UCSD-AML1 (cell line): Measurements from ENCODE around the gene RERE.
"Not testable (repeated sequence)": the region's sequence is repeated elsewhere in the genome, so short reads cannot be mapped to it uniquely, and the experiment has no call there.

Experiments used
- DNase-seq: peaks from one replicate; lab custom pipeline; 2025; ENCODE audit not compliant: unreplicated experiment; lab: John Stamatoyannopoulos, UW

Gene RERE

DNA sequence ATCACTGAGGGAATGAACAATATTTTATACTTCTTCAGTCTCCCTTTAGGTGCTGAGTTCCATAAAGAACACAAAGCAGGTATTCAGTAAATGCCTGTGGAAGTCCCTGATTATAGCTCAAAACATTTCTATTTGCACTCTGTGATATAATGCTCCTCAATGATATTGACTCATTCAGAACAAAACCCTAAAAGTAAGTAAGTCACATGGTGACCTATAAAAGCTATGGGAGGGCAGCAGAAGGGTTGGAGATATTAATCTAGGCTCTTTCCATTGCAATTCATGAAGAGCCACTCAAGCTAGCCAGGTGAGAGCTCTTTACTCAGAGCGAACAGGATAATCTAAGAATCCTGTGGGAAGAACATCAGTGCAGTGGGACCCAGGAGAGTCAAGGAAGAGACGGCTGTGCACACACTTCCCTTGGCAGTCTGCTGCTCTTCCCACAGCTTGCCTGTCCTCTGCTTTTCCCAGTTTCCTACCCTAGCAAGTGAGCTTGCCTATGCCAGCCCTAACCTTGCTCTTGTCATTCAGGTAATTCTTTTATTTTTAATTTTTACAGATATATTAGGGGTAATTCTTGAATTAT lies 197.4 kb downstream of the RERE start:
- not testable (repeated sequence) for DNase-seq

DNA sequence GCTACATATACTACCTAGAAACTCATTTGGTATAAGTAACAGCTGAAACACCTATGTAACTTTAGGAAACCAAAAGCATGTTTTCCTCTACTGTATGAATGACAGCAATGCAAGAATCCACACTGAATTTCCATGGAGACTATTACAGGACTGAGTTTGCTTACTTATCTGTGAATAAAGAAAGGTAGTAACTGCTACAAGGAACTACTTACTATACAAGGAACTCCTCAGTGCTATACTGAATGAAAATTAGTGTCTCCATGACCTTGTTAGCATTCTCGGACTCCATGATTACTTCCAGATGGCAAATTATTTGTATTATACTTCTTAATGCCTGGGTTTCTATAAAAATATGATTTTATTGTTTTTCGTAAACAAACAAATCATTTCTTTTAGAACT lies 198.0 kb downstream of the RERE start:
- not testable (repeated sequence) for DNase-seq

GRCh38 chr1:8616791-8617190 lies 200.6 kb downstream of the RERE start:
- DNase-seq = not testable (repeated sequence)

GRCh38 chr1:8611634-8612515 lies 205.6 kb downstream of the RERE start:
- not testable (repeated sequence) for DNase-seq

DNA sequence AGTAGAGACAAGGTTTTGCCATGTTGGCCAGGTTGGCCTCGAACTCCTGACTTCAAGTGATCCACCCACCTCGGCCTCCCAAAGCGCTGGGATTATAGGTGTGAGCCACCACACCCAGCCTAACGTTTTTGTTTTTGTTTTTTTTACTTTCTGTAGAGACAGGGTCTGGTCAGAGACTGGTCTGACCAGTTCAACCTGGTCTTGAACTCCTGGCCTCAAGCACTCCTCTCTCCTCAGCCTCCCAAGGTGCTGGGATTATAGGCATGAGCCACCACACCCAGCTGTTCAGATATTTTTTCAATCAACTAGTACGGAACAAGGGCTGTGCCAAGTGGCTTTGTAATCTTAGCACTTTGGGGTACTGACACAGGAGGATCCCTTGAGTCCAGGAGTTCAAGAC lies 209.5 kb downstream of the RERE start:
- DNase-seq = no peak

DNA sequence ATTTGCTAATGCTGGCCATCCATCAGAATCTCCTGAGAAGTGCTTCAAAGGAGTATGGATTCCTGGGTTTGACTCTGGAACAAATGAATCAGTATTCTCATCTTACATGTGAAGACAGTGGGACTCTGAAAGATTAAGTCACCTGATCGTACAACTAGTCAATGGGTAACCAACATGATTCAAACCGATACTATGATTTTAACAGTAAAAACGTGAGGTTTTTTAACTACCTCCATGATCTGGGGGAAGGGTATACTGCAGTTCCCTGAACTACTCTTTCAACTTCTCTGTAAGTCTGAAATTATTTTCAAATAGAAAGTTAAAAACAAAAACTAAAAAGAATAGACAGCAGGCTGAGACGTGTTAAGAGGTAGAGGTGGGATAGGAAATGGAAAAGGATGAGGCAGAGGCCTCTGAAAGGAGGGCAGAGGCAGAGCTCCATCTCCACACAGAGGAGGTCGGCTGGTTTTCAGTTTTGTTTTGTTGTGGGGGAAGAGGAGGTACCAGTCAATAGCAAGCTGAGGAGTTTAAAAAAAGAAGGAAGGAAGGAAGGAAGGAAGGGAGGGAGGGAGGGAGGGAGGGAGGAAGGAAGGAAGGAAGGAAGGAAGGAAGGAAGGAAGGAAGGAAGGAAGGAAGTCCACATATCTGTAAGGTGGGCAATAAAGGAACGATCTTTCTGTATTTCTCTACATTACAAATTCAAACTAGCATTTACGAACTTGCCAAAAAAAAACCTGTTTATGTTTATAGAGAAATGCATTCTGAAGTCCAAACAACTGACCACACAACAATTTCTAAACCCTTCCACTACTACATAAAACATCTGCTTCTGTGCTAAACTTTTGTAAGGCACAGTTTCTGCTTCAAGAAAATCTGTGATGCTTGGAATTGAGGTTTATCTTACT lies 213.1 kb downstream of the RERE start:
- no peak for DNase-seq

- DNase-seq = no peak
These were observed 214.2 kb downstream of the RERE start for GRCh38 chr1:8603220-8603616.

GRCh38 chr1:8602471-8603219 lies 214.8 kb downstream of the RERE start:
- DNase-seq = no peak

DNA sequence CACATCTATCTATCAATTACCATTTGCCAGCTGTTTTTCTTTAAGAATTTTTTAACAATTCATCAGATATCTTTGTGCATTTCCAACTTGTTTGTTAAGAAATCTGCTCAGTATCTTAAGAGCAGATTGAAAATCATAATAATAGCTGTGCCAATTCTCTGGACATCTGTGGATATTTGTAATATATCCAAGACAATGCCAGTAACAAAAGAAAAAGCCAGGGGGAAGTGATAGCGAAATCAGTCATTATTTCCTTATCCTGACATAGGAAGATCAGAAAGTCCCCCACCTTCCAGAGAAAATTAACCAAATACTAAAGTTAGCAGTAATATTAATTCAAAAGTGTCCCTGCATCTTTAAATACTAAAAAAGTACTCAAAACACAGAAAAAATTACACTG lies 217.1 kb downstream of the RERE start:
- no peak for DNase-seq

GRCh38 chr1:8599646-8600212 lies 217.7 kb downstream of the RERE start:
- DNase-seq = no peak

- no peak for DNase-seq
These were observed 218.7 kb downstream of the RERE start for GRCh38 chr1:8598783-8599182.

DNA sequence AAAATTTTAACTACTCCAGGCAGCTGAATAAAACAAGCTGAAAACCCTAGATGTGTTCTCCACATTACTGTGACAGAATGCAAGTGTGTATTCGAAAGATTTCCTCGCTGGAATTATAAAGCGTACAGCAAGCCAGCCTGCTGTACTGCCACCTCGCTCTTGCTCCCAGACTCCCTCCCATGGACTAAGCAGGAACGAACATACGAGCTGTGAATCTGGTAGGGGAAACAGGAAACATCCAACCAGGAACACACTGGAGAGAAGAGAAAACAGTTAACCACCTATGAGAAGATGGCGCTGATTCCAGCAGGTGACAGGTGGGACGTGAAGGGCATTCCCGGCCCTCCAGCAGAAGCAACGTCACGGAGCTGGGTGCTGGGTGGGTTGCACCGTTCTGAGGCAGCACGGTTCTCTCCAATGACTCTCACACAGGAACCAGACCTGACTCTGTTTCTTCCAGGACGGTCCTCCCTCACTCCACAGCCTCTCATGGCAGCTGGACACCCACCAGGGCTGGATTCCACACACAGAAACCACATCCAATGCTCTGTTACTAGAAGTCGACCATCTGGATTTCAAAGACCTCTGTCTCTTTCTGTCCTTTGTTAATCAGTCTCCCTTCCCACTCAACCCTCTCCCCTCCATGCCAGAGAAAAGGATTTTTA lies 219.2 kb downstream of the RERE start:
- no peak for DNase-seq

DNA sequence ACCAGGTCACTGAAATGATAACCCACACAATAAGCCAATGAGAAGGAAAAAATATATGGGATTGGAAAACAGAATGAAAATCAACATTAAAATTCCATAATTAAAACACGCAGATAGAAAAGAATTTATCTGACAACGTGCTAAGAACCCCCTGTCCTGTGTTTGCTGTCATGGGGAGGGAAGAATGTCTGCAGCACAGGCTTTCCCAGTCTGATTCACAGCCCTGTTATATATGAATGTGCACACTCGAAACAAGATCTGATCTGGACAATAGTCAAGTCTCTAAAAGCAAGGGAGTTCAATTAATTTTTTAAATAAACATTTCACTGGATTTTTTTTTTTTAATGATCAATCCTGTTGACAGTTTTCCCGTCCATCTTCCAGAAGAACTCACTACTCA lies 220.0 kb downstream of the RERE start:
- DNase-seq = no peak

- no peak for DNase-seq
These were observed 221.5 kb downstream of the RERE start for GRCh38 chr1:8595941-8596340.

DNA sequence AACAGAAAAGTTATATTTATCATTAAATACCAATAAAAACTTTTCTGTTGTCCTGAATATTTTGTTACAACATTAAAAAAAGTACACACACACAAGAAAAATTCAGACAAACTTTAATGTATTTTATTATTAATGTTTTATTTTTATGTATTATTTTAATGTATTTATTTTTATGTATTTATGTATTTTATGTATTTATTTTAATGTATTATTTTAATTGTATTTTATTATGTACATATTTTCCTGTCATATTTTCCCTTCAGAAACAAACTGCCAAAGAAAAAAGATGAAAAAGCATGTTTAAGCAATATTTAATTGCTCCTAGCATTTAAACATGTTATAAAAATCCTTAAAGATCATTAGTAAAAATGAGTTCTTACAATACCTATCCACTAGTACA lies 222.1 kb downstream of the RERE start:
- DNase-seq = no peak

GRCh38 chr1:8593292-8593691 lies 224.1 kb downstream of the RERE start:
- DNase-seq = not testable (repeated sequence)

DNA sequence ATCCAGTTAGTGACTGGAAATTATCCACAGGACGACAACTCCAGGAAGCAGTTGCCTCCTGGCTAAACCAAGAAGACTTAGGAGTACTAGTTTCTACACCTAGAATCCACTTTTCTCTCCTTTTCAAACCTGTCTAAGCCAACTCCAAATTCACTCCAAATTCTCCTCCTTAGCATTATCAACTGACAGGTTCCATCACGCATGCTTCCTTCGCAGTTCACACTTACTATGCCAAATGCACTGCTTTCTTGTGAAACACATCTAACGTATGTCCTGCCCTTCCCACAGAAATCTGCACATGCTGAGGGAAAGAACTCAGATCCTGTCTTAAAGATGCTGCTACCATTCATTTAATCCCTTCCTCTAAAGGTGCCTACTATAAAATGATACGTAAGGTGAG lies 225.9 kb downstream of the RERE start:
- no peak for DNase-seq

GRCh38 chr1:8590721-8591351 lies 226.6 kb downstream of the RERE start:
- DNase-seq = no peak

DNA sequence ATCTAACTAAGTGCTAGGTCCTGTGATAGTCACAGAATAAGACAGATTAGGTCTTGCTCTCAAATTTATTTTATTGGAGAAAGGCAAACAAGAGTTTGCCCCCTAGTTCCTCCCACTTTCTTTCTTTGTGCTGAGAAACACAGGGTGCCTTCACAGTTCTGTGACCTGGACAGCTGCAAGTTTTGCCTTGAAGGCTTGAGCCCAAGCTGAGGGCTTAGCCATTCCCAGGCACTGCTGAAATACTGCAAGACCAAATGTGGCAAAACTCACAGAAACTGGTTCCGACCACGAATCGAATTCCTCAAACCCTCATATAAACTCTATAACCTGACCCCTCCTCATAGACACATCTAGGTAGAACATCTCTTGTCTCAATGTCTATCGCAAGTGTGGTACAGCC lies 227.9 kb downstream of the RERE start:
- DNase-seq = no peak

DNA sequence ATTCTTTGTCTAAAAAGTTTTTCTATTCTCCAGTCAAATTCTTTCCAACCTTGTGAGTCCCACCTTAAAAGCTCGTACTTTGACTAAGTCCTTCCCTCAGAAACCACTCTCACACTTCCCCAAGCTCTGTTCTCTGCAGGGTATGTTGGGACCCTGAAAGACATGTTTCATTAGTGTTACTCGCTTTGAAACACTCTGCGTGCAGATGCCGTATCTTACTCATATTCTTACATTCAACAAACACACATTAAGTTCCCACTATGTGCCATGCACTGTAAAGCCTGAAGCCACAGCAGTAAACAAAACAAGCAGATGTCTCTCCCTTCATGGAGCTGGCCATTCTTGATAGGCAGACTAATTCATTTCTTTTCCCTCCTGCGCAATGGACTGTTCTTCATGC lies 229.7 kb downstream of the RERE start:
- no peak for DNase-seq
